AG09309 (cell line): Measurements from ENCODE around the gene BMPER.

Source experiments
- DNase-seq: peaks from one replicate; pipeline ENCODE4 v3.0.0-alpha.2; 2010; ENCODE audit warnings: low read depth
- H3K4me3 ChIP-seq: 2 replicates; pipeline ENCODE4 v1.5.1; 2011; ENCODE audit warnings: mild to moderate bottlenecking, low read depth, low read length, moderate library complexity; ENCODE audit not compliant: control insufficient read depth
- TF ChIP-seq, protein P1 (sequence below): IDR thresholded peaks from 2 replicates; pipeline ENCODE4 v1.5.1; 2011; ENCODE audit warnings: mild to moderate bottlenecking, low read depth, low read length, inconsistent platforms; ENCODE audit not compliant: insufficient read depth, control insufficient read depth; ENCODE audit errors: missing control alignments

The BMPER gene

DNA sequence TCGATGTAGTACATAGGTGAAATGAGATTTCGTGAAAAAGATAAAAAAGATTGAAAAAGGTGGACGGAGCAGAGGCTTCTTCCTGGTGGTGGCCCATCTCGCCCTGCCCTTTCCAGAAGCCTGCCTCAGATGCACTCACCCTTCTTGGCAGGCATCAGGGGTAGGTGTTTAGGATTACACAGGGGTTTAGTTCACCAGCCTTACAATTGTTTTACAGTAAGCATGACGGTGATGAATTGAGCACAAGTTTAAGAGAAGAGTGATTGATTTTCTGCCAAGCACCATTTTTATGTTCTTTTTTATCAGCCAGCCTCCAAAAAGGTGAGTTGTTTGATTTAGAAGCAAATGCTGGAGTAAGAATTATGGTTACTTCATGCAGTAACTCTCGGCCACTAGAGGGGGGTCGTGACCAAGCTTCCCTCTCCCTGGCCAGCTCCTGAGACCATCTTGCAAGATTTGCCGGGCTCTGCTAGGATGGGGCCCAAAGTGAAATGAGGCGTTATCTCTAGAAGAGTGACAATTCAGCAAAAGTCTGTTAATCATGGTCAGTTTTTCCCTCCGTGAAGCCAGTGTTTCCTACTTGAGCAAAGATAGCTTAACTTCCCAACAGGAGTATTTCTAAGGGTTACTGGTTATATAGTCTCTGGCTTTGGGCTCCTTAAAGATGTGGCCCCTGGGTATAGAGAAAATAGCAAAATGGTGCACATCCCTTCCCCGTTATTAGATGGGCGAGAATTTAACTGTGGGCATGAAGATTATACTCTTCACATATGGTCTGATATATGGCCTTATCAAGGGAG, 228.8 kb downstream of the BMPER start:
- no peak overlapping the region for H3K4me3 ChIP-seq
- TF ChIP-seq, protein P1, sequence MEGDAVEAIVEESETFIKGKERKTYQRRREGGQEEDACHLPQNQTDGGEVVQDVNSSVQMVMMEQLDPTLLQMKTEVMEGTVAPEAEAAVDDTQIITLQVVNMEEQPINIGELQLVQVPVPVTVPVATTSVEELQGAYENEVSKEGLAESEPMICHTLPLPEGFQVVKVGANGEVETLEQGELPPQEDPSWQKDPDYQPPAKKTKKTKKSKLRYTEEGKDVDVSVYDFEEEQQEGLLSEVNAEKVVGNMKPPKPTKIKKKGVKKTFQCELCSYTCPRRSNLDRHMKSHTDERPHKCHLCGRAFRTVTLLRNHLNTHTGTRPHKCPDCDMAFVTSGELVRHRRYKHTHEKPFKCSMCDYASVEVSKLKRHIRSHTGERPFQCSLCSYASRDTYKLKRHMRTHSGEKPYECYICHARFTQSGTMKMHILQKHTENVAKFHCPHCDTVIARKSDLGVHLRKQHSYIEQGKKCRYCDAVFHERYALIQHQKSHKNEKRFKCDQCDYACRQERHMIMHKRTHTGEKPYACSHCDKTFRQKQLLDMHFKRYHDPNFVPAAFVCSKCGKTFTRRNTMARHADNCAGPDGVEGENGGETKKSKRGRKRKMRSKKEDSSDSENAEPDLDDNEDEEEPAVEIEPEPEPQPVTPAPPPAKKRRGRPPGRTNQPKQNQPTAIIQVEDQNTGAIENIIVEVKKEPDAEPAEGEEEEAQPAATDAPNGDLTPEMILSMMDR = peak; percentile 83
- peak; percentile 50 for DNase-seq

DNA sequence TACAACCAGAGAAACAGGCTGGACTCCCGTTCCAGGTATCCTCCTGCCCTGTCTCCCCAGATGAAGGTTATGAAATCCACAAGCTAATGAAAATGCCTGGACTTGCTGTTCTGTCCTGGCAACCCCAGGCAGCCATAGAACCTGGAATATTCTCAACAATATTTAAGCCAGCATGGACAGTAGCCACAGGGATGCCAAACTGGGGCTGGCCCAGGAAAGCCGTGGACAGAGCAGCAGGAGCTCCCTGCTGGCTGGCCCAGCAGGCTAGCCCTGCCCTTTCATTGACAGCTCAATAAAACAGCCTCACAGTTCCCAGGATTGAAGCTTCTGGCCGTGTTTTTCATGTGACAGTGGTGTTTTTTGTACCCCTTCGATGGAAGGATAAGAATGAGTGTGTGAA, 230.6 kb downstream of the BMPER start:
- DNase-seq = no peak
- no peak overlapping the region for H3K4me3 ChIP-seq
- TF ChIP-seq, protein P1 = no peak

DNA sequence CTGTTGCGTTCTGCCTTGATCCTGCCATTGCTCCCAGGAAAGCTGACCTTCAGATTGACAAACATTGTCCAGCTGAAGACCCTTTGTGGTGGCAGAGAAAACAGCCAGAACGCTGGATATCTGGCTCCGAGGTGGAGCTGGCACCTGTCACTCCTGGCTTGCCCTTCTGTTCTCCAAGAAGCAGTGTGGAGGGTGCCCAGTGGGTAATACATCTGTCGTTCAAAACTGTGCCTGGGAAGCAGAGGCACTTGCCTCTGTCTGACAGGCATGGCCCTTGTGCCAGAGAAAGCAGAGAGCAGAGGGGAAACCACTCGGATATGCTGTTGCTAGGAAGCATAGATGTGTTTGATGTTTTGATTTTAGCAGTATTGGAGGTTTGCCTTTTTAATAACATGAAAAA, 231.4 kb downstream of the BMPER start:
- H3K4me3 ChIP-seq = no peak overlapping the region
- no peak for DNase-seq
- TF ChIP-seq, protein P1 = no peak

DNA sequence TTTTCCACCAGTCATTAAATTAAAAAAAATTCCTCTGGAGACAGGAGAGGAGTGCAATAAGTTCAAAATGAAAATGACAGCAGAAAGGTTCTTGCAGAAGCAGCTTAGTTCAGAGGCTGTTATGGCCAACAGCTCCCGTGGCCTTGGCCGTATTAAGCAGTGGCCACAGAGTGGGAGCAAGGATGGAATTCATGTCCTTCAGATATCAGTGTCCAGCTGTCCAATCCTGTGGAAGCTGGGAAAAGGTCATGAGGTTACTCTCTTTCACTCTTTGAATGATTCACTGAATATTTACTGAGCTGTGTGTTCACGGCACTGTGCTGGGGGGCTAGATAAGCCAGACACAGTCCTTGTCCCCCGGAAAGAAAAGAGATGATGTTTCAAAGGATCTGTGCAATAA, 231.8 kb downstream of the BMPER start:
- H3K4me3 ChIP-seq = no peak overlapping the region
- no peak for DNase-seq
- TF ChIP-seq, protein P1 = no peak

DNA sequence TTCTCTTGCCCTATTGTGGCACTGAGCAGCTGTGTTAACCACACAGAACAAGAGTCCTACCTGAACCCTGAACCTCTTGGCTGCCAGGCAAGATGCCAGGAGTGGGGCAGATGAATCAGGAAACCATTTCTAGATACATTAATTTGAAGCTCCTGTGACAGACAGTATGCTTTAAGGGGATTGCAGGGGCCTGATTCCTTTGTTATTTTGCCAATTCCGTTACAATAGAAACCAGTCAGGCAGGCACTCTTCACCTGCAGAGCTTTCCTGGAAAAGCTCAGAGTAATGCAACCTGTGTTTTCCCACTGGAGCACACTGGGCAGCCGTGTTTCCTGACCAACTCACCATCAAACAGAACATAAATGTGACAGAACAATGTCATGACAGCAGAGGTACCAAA, 233.1 kb downstream of the BMPER start:
- no peak overlapping the region for H3K4me3 ChIP-seq
- TF ChIP-seq, protein P1 = no peak

DNA sequence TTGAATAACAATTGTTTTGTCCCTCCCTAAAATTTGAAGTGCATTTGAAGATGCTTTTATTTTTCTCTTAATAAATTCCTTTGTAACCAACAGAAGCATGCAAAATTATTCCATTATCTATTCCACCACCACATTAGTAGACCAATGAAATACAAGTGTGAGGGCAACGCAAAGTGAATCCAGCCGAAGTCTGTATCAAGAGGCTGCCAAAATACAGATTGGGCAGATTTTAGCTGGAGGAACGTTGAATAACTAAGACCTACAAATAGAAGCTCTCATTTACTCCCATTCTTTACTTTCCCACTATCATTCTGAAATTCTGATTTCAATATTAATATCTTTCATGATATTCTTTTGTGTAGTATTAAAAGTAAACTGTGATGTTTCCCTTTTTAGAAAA, 233.7 kb downstream of the BMPER start:
- TF ChIP-seq, protein P1 = no peak
- no peak for DNase-seq
- no peak overlapping the region for H3K4me3 ChIP-seq

More for the DNA sequence above, 233.1 kb downstream of the BMPER start:
- DNase-seq = no peak

DNA sequence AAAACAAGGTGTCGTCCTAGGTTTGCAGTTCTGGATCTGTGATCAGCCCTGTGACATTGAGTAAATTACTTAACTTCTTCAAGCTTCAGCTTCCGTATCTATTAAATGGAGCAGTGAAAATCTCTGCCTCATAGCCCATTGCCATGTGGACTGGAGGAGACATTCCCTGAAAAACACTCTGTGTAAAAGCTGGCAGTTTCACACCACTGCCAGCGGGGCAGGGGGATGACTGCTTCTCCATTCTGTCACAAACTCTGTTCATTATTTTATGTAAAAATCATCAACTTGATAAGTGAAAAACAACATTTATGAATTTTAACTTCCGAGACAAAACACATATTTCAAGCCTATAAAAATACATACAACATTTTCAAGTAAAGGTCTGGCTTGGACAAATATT, 234.7 kb downstream of the BMPER start:
- TF ChIP-seq, protein P1 = no peak
- H3K4me3 ChIP-seq = no peak overlapping the region
- no peak for DNase-seq
